Nephron (organoid): ENCODE data around the gene TBC1D5.

Source experiments
- H3K27ac Mint-ChIP-seq, 3 experiments: 2 replicates each; pipeline ENCODE4 v1.8.0; 2020; ENCODE audit warnings: mixed read lengths in 3 of 3, mild to moderate bottlenecking in 2 of 3, moderate library complexity in 1 of 3
- H3K27me3 Mint-ChIP-seq: 2 replicates; pipeline ENCODE4 v1.8.0; 2021; ENCODE audit warnings: low read depth, mild to moderate bottlenecking, moderate library complexity, mixed read lengths
- H3K36me3 Mint-ChIP-seq: 2 replicates; pipeline ENCODE4 v1.8.0; 2020; ENCODE audit warnings: low read depth, mixed read lengths
- H3K4me1 Mint-ChIP-seq: 2 replicates; pipeline ENCODE4 v1.8.0; 2020; ENCODE audit warnings: mixed read lengths
- H3K4me3 Mint-ChIP-seq, 3 experiments: 2 replicates each; pipeline ENCODE4 v1.8.0; 2020; ENCODE audit warnings: mild to moderate bottlenecking in 3 of 3, mixed read lengths in 3 of 3, moderate library complexity in 2 of 3
- H3K9me3 Mint-ChIP-seq: 2 replicates; pipeline ENCODE4 v1.8.0; 2020; ENCODE audit warnings: mixed read lengths
- CTCF ChIP-seq, 3 experiments: fragments of 200-600 bp; sonication (generic); IDR thresholded peaks; one replicate each; pipeline ENCODE4 v1.5.0; 2021; ENCODE audit warnings: antibody characterized with exemption in 3 of 3; ENCODE audit not compliant: unreplicated experiment in 3 of 3

Gene TBC1D5

GRCh38 chr3:17166369-17166768, 576.1 kb downstream of the TBC1D5 start:
- H3K4me3 Mint-ChIP-seq, result no peak overlapping the region
- H3K9me3 Mint-ChIP-seq, result no peaks in the 10 kb centered on the region
- no peak for TF ChIP-seq CTCF (IDR thresholded peaks at IDR 0.05; ENCODE audit: unreplicated experiment in 3 of 3)
- peaks cover 5% of the 10 kb centered on the region for H3K4me1 Mint-ChIP-seq
- no peak overlapping the region for H3K27ac Mint-ChIP-seq
- H3K27me3 Mint-ChIP-seq, result no peaks in the 10 kb centered on the region
- peaks cover 28% of the 10 kb centered on the region for H3K36me3 Mint-ChIP-seq

GRCh38 chr3:17162116-17162515, 580.3 kb downstream of the TBC1D5 start:
- Mint-ChIP-seq H3K36me3 (peaks cover 37% of the 10 kb centered on the region), H3K9me3 (no peaks in the 10 kb centered on the region), H3K4me3 (no peak overlapping the region), H3K27me3 (no peaks in the 10 kb centered on the region), H3K27ac (no peak overlapping the region), H3K4me1 (peaks cover 12% of the 10 kb centered on the region)
- no peak for TF ChIP-seq CTCF (IDR thresholded peaks at IDR 0.05; ENCODE audit: unreplicated experiment in 3 of 3)

- H3K9me3 Mint-ChIP-seq, result no peaks in the 10 kb centered on the region
- H3K27ac Mint-ChIP-seq, result no peak overlapping the region
- peaks cover 38% of the 10 kb centered on the region for H3K36me3 Mint-ChIP-seq
- no peaks in the 10 kb centered on the region for H3K27me3 Mint-ChIP-seq
- TF ChIP-seq CTCF (IDR thresholded peaks at IDR 0.05; ENCODE audit: unreplicated experiment in 3 of 3), result no peak
- peaks cover 12% of the 10 kb centered on the region for H3K4me1 Mint-ChIP-seq
- no peak overlapping the region for H3K4me3 Mint-ChIP-seq
Observed at GRCh38 chr3:17160597-17160996, 581.8 kb downstream of the TBC1D5 start.

- no peak for TF ChIP-seq CTCF (IDR thresholded peaks at IDR 0.05; ENCODE audit: unreplicated experiment in 3 of 3)
- Mint-ChIP-seq H3K4me3 (no peak overlapping the region), H3K4me1 (peaks cover 12% of the 10 kb centered on the region), H3K36me3 (peaks cover 46% of the 10 kb centered on the region), H3K9me3 (no peaks in the 10 kb centered on the region), H3K27ac (no peak overlapping the region), H3K27me3 (no peaks in the 10 kb centered on the region)
Observed at GRCh38 chr3:17158941-17159682, 583.3 kb downstream of the TBC1D5 start.

- no peak overlapping the region for H3K27ac Mint-ChIP-seq
- H3K27me3 Mint-ChIP-seq, result no peaks in the 10 kb centered on the region
- H3K4me1 Mint-ChIP-seq, result peaks cover 12% of the 10 kb centered on the region
- TF ChIP-seq CTCF (IDR thresholded peaks at IDR 0.05; ENCODE audit: unreplicated experiment in 3 of 3), result no peak
- no peak overlapping the region for H3K4me3 Mint-ChIP-seq
- peaks cover 46% of the 10 kb centered on the region for H3K36me3 Mint-ChIP-seq
- H3K9me3 Mint-ChIP-seq, result no peaks in the 10 kb centered on the region
Observed at GRCh38 chr3:17157713-17158112, 584.7 kb downstream of the TBC1D5 start.

GRCh38 chr3:17156864-17157263, 585.6 kb downstream of the TBC1D5 start:
- Mint-ChIP-seq H3K9me3 (no peaks in the 10 kb centered on the region), H3K36me3 (peaks cover 45% of the 10 kb centered on the region), H3K27ac (no peak overlapping the region), H3K4me1 (peaks cover 12% of the 10 kb centered on the region), H3K27me3 (no peaks in the 10 kb centered on the region), H3K4me3 (no peak overlapping the region)
- TF ChIP-seq CTCF (IDR thresholded peaks at IDR 0.05; ENCODE audit: unreplicated experiment in 3 of 3), result no peak
